Vagina (tissue), 2 donors: ENCODE results near the gene ZNF415. TPM values are rescaled to one million over a fixed set of nuclear protein-coding genes. Genes with fewer than 3 reads are reported as not detected.

ENCODE experiments used
- DNase-seq, 2 donors: peaks; one replicate each; pipeline ENCODE4 v3.0.0-alpha.2; 2017; ENCODE audit errors: extremely low spot score in 2 of 2
- H3K27ac ChIP-seq: fragments of 200-600 bp; sonication (generic); one replicate; pipeline ENCODE4 v1.5.1; 2019
- H3K27me3 ChIP-seq: fragments of 200-600 bp; sonication (generic); one replicate; pipeline ENCODE4 v1.5.1; 2019
- H3K36me3 ChIP-seq, 2 donors: fragments of 200-600 bp; sonication (generic); one replicate each; pipeline ENCODE4 v1.5.1; 2017 to 2019
- H3K4me1 ChIP-seq: fragments of 200-600 bp; sonication (generic); one replicate; pipeline ENCODE4 v1.5.1; 2019
- H3K4me3 ChIP-seq, 2 donors: fragments of 200-600 bp; sonication (generic); 1 replicate in 1 of 2; 2 replicates in 1 of 2; pipeline ENCODE4 v1.5.1; 2016 to 2019
- H3K9me3 ChIP-seq: fragments of 200-600 bp; sonication (generic); one replicate; pipeline ENCODE4 v1.5.1; 2019
- CTCF ChIP-seq, 3 experiments: fragments of 450-650 bp in 2 of 3; fragments of 200-600 bp in 1 of 3; sonication (generic) in 1 of 3; IDR thresholded peaks; one replicate each; pipeline ENCODE4 v1.5.1; 2017 to 2019; ENCODE audit warnings: antibody characterized with exemption in 3 of 3, mild to moderate bottlenecking in 2 of 3, moderate library complexity in 2 of 3
- POLR2A ChIP-seq, 2 donors: fragments of 450-650 bp; IDR thresholded peaks; one replicate each; pipeline ENCODE4 v1.6.1; 2017; ENCODE audit warnings: antibody characterized with exemption in 2 of 2, mild to moderate bottlenecking in 2 of 2, moderate library complexity in 2 of 2
- POLR2AphosphoS5 ChIP-seq, 2 donors: sonication (generic); formaldehyde crosslinking; IDR thresholded peaks; one replicate each; pipeline ENCODE4 v1.9.0; 2017; ENCODE audit warnings: antibody characterized with exemption in 2 of 2, mild to moderate bottlenecking in 2 of 2, low read depth in 1 of 2; ENCODE audit not compliant: insufficient read depth in 1 of 2
- intact Hi-C: fragments of 100-400 bp; cut with DNase I; formaldehyde crosslinking; loops from one replicate; pipeline ENCODE4 v1.15.1; 2023
- total RNA-seq: library from RNA; depleted of rRNA; stranded (reverse); fragments of >200 nt; gene quantifications from one replicate; pipeline ENCODE4 v1.2.3, GENCODE V29; 2016

ZNF415 gene
- total RNA-seq, 1 donor from 2014 or later = 6.6 TPM

- H3K36me3 ChIP-seq = peaks cover 4 to 89% of the 10 kb centered on the region in 2 donors
- H3K27me3 ChIP-seq = no peaks in the 10 kb centered on the region
- no peak for DNase-seq
- no peaks in the 10 kb centered on the region for H3K4me1 ChIP-seq
- peaks cover 65% of the 10 kb centered on the region for H3K9me3 ChIP-seq
- H3K27ac ChIP-seq = no peak overlapping the region
- no peak for TF ChIP-seq POLR2A (IDR thresholded peaks at IDR 0.05)
- no peak for TF ChIP-seq POLR2AphosphoS5 (IDR thresholded peaks at IDR 0.05; ENCODE audit: insufficient read depth in 1 of 2, low read depth in 1 of 2)
- TF ChIP-seq CTCF (IDR thresholded peaks at IDR 0.05) = no peak
- H3K4me3 ChIP-seq = no peak overlapping the region
- intact Hi-C loops = no loop called here
These were observed 14.9 kb upstream of the ZNF415 start for GRCh38 chr19:53147645-53148044.

- TF ChIP-seq POLR2A (IDR thresholded peaks at IDR 0.05) (no peak), CTCF (IDR thresholded peaks at IDR 0.05) (no peak), POLR2AphosphoS5 (IDR thresholded peaks at IDR 0.05; ENCODE audit: insufficient read depth in 1 of 2, low read depth in 1 of 2) (no peak)
- no peak overlapping the region for H3K27ac ChIP-seq
- H3K4me1 ChIP-seq = no peaks in the 10 kb centered on the region
- H3K36me3 ChIP-seq = peaks cover 7 to 41% of the 10 kb centered on the region in 2 donors
- no peak for DNase-seq
- intact Hi-C loops = no loop called here
- no peak overlapping the region for H3K4me3 ChIP-seq
- H3K27me3 ChIP-seq = no peaks in the 10 kb centered on the region
- peaks cover 57% of the 10 kb centered on the region for H3K9me3 ChIP-seq
These were observed 7.6 kb upstream of the ZNF415 start for GRCh38 chr19:53140351-53140750.

- H3K4me3 ChIP-seq = no peak overlapping the region
These were observed 3.7 kb upstream of the ZNF415 start for GRCh38 chr19:53136432-53136831.

GRCh38 chr19:53131727-53132126 is 983 bp downstream of the ZNF415 start:
- intact Hi-C loops = no loop called here
- no peak for TF ChIP-seq POLR2AphosphoS5 (IDR thresholded peaks at IDR 0.05; ENCODE audit: insufficient read depth in 1 of 2, low read depth in 1 of 2)
- no peak for TF ChIP-seq CTCF (IDR thresholded peaks at IDR 0.05)
- no peak for TF ChIP-seq POLR2A (IDR thresholded peaks at IDR 0.05)
- H3K27me3 ChIP-seq = no peaks in the 10 kb centered on the region
- peak overlapping the region; percentile 46 to 67 for H3K4me3 ChIP-seq
- H3K9me3 ChIP-seq = no peaks in the 10 kb centered on the region
- H3K36me3 ChIP-seq = no peaks in the 10 kb centered on the region
- DNase-seq = no peak
- peaks cover 24% of the 10 kb centered on the region for H3K4me1 ChIP-seq
- no peak overlapping the region for H3K27ac ChIP-seq

More at GRCh38 chr19:53136432-53136831, 3.7 kb upstream of the ZNF415 start:
- H3K36me3 ChIP-seq = peaks cover 0 to 7% of the 10 kb centered on the region in 2 donors
- no peak for DNase-seq
- no peaks in the 10 kb centered on the region for H3K27me3 ChIP-seq
- H3K9me3 ChIP-seq = peaks cover 24% of the 10 kb centered on the region
- no peak overlapping the region for H3K27ac ChIP-seq
- intact Hi-C loops = no loop called here
- H3K4me1 ChIP-seq = peaks cover 15% of the 10 kb centered on the region
- TF ChIP-seq CTCF (IDR thresholded peaks at IDR 0.05) (no peak), POLR2A (IDR thresholded peaks at IDR 0.05) (no peak), POLR2AphosphoS5 (IDR thresholded peaks at IDR 0.05; ENCODE audit: insufficient read depth in 1 of 2, low read depth in 1 of 2) (no peak)

GRCh38 chr19:53131085-53131590 is 1.6 kb downstream of the ZNF415 start:
- intact Hi-C loops = no loop called here
- H3K27me3 ChIP-seq = no peaks in the 10 kb centered on the region
- no peak overlapping the region for H3K27ac ChIP-seq
- H3K4me3 ChIP-seq = no peak overlapping the region
- peaks cover 24% of the 10 kb centered on the region for H3K4me1 ChIP-seq
- DNase-seq = no peak
- no peaks in the 10 kb centered on the region for H3K36me3 ChIP-seq
- H3K9me3 ChIP-seq = no peaks in the 10 kb centered on the region
- TF ChIP-seq CTCF (IDR thresholded peaks at IDR 0.05) (no peak), POLR2AphosphoS5 (IDR thresholded peaks at IDR 0.05; ENCODE audit: insufficient read depth in 1 of 2, low read depth in 1 of 2) (no peak), POLR2A (IDR thresholded peaks at IDR 0.05) (no peak)
